HepG2 (cell line): Measurements from ENCODE around the gene TRUB1. TPM values are rescaled to one million over a fixed set of nuclear protein-coding genes. Genes with fewer than 3 reads are reported as not detected.
A peak's percentile ranks its signal among the peaks of the same experiment; 100 is the strongest.

ENCODE experiments used
- ATAC-seq: fragments of 200-7000 bp; cut with Tn5 transposase; 3 replicates; pipeline ENCODE4 v1.9.1; 2020; ENCODE audit warnings: mild to moderate bottlenecking, moderate library complexity
- BruUV-seq: library from RNA; stranded (reverse); fragments of 400-500 nt; replicated peaks from 2 replicates; lab custom pipeline; 2021; lab: Mats Ljungman, UMichigan
- CTCF ChIA-PET: fragments of 300-600 bp; formaldehyde crosslinking; extraction: SDS; loops from one replicate; lab custom pipeline; 2021; ENCODE audit warnings: low total read pairs, inconsistent platforms, low intra/inter-chr PET ratio; lab: Yijun Ruan, JAX
- POLR2A ChIA-PET: fragments of 350-600 bp; sonication (Branson Sonifier 250); formaldehyde crosslinking; loops from one replicate; lab custom pipeline; 2020; ENCODE audit warnings: antibody characterized with exemption, inconsistent platforms; lab: Yijun Ruan, JAX
- DNase-seq: peaks from one replicate; pipeline ENCODE4 v3.0.0-alpha.2; 2015; ENCODE audit warnings: low spot score
- FAIRE-seq: peaks from 3 replicates; lab custom pipeline; 2011; peaks lifted over from hg19 to GRCh38; lab: Jason Lieb, UNC
- H2AFZ ChIP-seq: one replicate; pipeline ENCODE4 v1.6.1; 2011; ENCODE audit warnings: low read length, inconsistent platforms
- H3K27ac ChIP-seq: fragments of 300-600 bp; 3 replicates; pipeline ENCODE4 v1.8.0; 2011; ENCODE audit warnings: mixed run types, mild to moderate bottlenecking, mixed read lengths, low read length, inconsistent platforms; ENCODE audit not compliant: insufficient read depth; ENCODE audit errors: extremely low read length
- H3K27me3 ChIP-seq, 2 experiments: fragments of 200-600 bp in 1 of 2; 2 replicates in 1 of 2; 3 replicates in 1 of 2; pipeline versions ENCODE4 v1.6.0 to v1.8.0; 2011; ENCODE audit warnings: low read length in 2 of 2, mild to moderate bottlenecking in 2 of 2, moderate library complexity in 2 of 2, inconsistent platforms in 1 of 2; ENCODE audit not compliant: insufficient read depth in 2 of 2, control insufficient read depth in 1 of 2
- H3K36me3 ChIP-seq, 2 experiments: fragments of 200-600 bp in 1 of 2; replicated peaks in 1 of 2; 2 replicates in 1 of 2; 3 replicates in 1 of 2; pipeline versions ENCODE4 v1.5.1 to v1.8.0; 2011; ENCODE audit warnings: low read length in 2 of 2, inconsistent platforms in 1 of 2; ENCODE audit not compliant: insufficient read depth in 2 of 2, control insufficient read depth in 1 of 2
- H3K4me1 ChIP-seq: 2 replicates; pipeline ENCODE4 v1.5.1; 2012; ENCODE audit warnings: low read length, inconsistent platforms; ENCODE audit not compliant: insufficient read depth
- H3K4me2 ChIP-seq: 2 replicates; pipeline ENCODE4 v1.6.0; 2011; ENCODE audit warnings: low read depth, low read length, inconsistent platforms
- H3K4me3 ChIP-seq, 3 experiments: fragments of 200-600 bp in 1 of 3; sonication (generic), shearing (Covaris generic) in 1 of 3; replicated peaks in 1 of 3; 2 replicates each; pipeline ENCODE4 v1.5.1; 2011 to 2016; ENCODE audit warnings: low read length in 3 of 3, inconsistent platforms in 2 of 3, low read depth in 2 of 3, mild to moderate bottlenecking in 2 of 3, control low read depth in 1 of 3, mixed read lengths in 1 of 3; ENCODE audit not compliant: insufficient read depth in 1 of 3
- H3K79me2 ChIP-seq: one replicate; pipeline ENCODE4 v1.6.1; 2011; ENCODE audit warnings: low read length, inconsistent platforms; ENCODE audit not compliant: insufficient read depth
- H3K9ac ChIP-seq: 2 replicates; pipeline ENCODE4 v1.6.0; 2011; ENCODE audit warnings: mild to moderate bottlenecking, low read depth, low read length, inconsistent platforms; ENCODE audit not compliant: insufficient read depth
- H3K9me3 ChIP-seq: 2 replicates; pipeline ENCODE4 v1.5.1; 2012; ENCODE audit warnings: mild to moderate bottlenecking, low read length
- H4K20me1 ChIP-seq: 2 replicates; pipeline ENCODE4 v1.6.0; 2011; ENCODE audit warnings: inconsistent platforms, mild to moderate bottlenecking, low read length, moderate library complexity; ENCODE audit not compliant: insufficient read depth
- ARNTL ChIP-seq: sonication (generic); formaldehyde crosslinking; IDR thresholded peaks from 2 replicates; pipeline ENCODE4 v1.4.0; 2020; ENCODE audit warnings: mild to moderate bottlenecking, missing genetic modification reagents
- BCL6 ChIP-seq: IDR thresholded peaks from 2 replicates; pipeline ENCODE4 v1.6.1; 2016; ENCODE audit warnings: missing genetic modification reagents, missing compliant biosample characterization
- CSRNP2 ChIP-seq: sonication (generic); formaldehyde crosslinking; conservative IDR thresholded peaks from 2 replicates; pipeline ENCODE4 v1.8.0; 2022; ENCODE audit warnings: low read depth, missing genetic modification reagents
- NFKBIZ ChIP-seq: IDR thresholded peaks from 2 replicates; pipeline ENCODE4 v1.6.1; 2018; ENCODE audit warnings: missing genetic modification reagents, missing compliant biosample characterization
- ZNF207 ChIP-seq: fragments of 450-650 bp; IDR thresholded peaks from 2 replicates; pipeline ENCODE4 v1.6.1; 2016; ENCODE audit warnings: antibody characterized with exemption, borderline replicate concordance
- WGBS: methylation state at CpG from one replicate; pipeline ENCODE4 v1.1.6; 2017; ENCODE audit warnings: low lambda C conversion rate; 5-methylcytosine and 5-hydroxymethylcytosine counted together
- in situ Hi-C: cut with HindIII; loops from 2 replicates; pipeline ENCODE4 v1.10.0; 2017; ENCODE audit warnings: low pct_unique_long_range_greater_than_20kb; ENCODE audit not compliant: extremely low pct_ligation_motif_present
- intact Hi-C: fragments of 100-400 bp; cut with micrococcal nuclease; formaldehyde crosslinking; loops from one replicate; pipeline ENCODE4 v1.10.0; 2022; ENCODE audit not compliant: unreplicated experiment
- polyA plus RNA-seq, 8 experiments: library from polyadenylated mRNA; depleted of rRNA in 3 of 8; stranded (reverse) in 7 of 8; unstranded in 1 of 8; fragments of >200 nt; fragmentation: Illumina TruSeq in 4 of 8; extraction: Trizol in 4 of 8; gene quantifications; 2 replicates each; pipeline versions ENCODE4 v1.2.1 to v1.2.3, GENCODE V29; 2011 to 2016; ENCODE audit warnings: low read depth in 4 of 8, missing spikeins in 1 of 8, mixed read lengths in 1 of 8; ENCODE audit not compliant: insufficient read depth in 1 of 8
- total RNA-seq, 5 experiments: library from RNA; depleted of rRNA; stranded (reverse); fragments of >200 nt; fragmentation: Illumina TruSeq; extraction: Trizol; gene quantifications; 2 replicates each; pipeline ENCODE4 v1.2.3, GENCODE V29; 2016; ENCODE audit warnings: low read depth in 1 of 5
- TF ChIP-seq, protein P1 (sequence below): sonication (generic); formaldehyde crosslinking; IDR thresholded peaks from 2 replicates; pipeline ENCODE4 v1.8.0; 2022; ENCODE audit warnings: missing genetic modification reagents, mild to moderate bottlenecking, borderline replicate concordance
- TF ChIP-seq, protein P2 (sequence below): sonication (generic); formaldehyde crosslinking; IDR thresholded peaks from 2 replicates; pipeline ENCODE4 v1.4.0; 2020; ENCODE audit warnings: missing genetic modification reagents

Gene TRUB1
- total and polyA plus RNA-seq, 2 of the 13 experiments (the other 11 are each of a cell fraction or from before 2014, with no cell fraction given): 10.6 to 38.9 TPM

DNA sequence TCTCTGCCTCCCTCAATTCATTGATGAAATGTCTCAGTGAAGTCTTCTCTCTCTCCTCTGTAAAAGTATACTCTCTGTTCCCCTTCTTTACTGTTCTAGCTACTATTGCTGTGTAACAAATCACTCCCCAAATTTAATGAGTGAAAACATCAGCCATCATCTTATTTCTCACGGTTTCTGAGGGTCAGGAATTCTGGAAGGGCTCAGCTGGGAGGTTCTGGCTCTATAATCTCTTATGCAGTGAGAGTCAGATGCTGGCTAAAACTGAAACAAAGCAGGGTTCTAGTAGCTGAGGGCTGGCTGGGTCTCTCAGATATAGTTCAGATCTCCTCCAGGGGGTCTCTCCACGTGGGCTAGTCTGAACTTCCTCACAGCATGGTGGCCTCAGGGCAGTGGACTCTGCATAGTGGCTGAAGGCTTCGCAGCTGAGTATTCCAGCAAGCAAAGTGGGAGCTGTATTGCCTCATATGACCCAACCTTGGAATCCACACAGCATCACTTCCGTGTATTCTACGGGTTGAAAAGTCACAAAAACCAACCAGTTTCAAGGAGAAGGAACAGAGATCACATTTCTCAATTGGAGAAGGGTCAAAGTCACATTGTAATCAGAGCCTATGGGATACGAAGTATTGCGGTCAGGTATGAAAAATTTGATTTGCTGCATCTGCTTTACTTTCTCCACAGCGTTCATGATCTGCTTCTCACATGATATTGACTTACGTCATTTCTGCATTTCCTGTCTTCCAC is 80.4 kb downstream of the TRUB1 start (continued):
- TF ChIP-seq ZNF207: no peak
- TF ChIP-seq, protein P1, sequence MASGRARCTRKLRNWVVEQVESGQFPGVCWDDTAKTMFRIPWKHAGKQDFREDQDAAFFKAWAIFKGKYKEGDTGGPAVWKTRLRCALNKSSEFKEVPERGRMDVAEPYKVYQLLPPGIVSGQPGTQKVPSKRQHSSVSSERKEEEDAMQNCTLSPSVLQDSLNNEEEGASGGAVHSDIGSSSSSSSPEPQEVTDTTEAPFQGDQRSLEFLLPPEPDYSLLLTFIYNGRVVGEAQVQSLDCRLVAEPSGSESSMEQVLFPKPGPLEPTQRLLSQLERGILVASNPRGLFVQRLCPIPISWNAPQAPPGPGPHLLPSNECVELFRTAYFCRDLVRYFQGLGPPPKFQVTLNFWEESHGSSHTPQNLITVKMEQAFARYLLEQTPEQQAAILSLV: no peak
- TF ChIP-seq, protein P2, sequence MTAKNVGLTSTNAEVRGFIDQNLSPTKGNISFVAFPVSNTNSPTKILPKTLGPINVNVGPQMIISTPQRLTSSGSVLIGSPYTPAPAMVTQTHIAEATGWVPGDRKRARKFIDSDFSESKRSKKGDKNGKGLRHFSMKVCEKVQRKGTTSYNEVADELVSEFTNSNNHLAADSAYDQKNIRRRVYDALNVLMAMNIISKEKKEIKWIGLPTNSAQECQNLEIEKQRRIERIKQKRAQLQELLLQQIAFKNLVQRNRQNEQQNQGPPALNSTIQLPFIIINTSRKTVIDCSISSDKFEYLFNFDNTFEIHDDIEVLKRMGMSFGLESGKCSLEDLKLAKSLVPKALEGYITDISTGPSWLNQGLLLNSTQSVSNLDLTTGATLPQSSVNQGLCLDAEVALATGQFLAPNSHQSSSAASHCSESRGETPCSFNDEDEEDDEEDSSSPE: no peak
- TF ChIP-seq ARNTL: no peak
- no peak for TF ChIP-seq CSRNP2 (CRISPR knock-in tag)

GRCh38 chr10:115020449-115020848 is 82.5 kb downstream of the TRUB1 start:
- TF ChIP-seq BCL6 (CRISPR knock-in tag) (0 out of 2 replicates have a peak, but pooled peaks have one; percentile 17), NFKBIZ (no peak)
- ChIA-PET POLR2A (no interaction called here), CTCF (no interaction called here)
- Histone ChIP-seq H3K79me2 (no peaks in the 10 kb centered on the region), H3K4me3 (no peak overlapping the region), H3K27me3 (no peaks in the 10 kb centered on the region), H4K20me1 (no peaks in the 10 kb centered on the region), H3K4me2 (no peak overlapping the region), H3K4me1 (peaks cover 6% of the 10 kb centered on the region; the same call in 1 of the 2 replicates), H3K27ac (no peak overlapping the region), H3K36me3 (no peaks in the 10 kb centered on the region), H3K9me3 (no peaks in the 10 kb centered on the region), H2AFZ (no peak overlapping the region), H3K9ac (no peak overlapping the region)
- in situ Hi-C loops (no loop called here), intact Hi-C loops (no loop called here)
- no TSS peak for BruUV-seq
- FAIRE-seq (no peak), ATAC-seq (no peak), DNase-seq (no peak)
- WGBS: 17% methylated on average over 2 of the region's 2 CpGs
